ENCODE data around the gene FRMPD2.

DNA sequence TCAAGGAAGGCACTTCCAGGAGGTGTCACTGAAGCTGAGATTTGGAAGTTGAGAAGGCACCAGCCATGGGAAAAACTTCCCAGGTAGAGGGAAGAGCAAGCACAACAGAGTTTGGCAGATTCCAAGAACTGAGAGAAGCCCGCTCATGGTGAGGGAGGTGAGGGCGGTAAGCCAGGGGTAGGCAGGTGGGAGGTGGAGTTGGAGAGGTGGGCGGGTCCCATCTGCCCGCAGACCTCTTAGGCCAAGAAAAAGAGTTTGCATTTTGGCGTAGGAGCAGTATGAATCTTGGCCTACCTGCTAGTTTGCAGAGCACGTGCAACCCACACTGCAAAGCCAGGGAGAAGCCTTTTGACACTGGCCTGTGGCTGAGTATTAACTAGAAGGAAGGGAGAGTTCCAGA, 18.8 kb downstream of the FRMPD2 start:
- TF ChIP-seq, protein P1, sequence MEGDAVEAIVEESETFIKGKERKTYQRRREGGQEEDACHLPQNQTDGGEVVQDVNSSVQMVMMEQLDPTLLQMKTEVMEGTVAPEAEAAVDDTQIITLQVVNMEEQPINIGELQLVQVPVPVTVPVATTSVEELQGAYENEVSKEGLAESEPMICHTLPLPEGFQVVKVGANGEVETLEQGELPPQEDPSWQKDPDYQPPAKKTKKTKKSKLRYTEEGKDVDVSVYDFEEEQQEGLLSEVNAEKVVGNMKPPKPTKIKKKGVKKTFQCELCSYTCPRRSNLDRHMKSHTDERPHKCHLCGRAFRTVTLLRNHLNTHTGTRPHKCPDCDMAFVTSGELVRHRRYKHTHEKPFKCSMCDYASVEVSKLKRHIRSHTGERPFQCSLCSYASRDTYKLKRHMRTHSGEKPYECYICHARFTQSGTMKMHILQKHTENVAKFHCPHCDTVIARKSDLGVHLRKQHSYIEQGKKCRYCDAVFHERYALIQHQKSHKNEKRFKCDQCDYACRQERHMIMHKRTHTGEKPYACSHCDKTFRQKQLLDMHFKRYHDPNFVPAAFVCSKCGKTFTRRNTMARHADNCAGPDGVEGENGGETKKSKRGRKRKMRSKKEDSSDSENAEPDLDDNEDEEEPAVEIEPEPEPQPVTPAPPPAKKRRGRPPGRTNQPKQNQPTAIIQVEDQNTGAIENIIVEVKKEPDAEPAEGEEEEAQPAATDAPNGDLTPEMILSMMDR (IDR thresholded peaks at IDR 0.05; ENCODE audit: low read depth, low read length), result no peak
- TF ChIP-seq POLR2A (IDR thresholded peaks at IDR 0.05; ENCODE audit: extremely low read depth, insufficient read length), result no peak
- TF ChIP-seq, protein P2, sequence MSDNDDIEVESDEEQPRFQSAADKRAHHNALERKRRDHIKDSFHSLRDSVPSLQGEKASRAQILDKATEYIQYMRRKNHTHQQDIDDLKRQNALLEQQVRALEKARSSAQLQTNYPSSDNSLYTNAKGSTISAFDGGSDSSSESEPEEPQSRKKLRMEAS (IDR thresholded peaks at IDR 0.05; ENCODE audit: low read depth, low read length), result no peak

Data from NB4 (cell line).